Endothelial cell of umbilical vein (primary cell): Measurements from ENCODE around the gene RAB6B. TPM values are rescaled to one million over a fixed set of nuclear protein-coding genes. Genes with fewer than 3 reads are reported as not detected.

Experiments used
- BruUV-seq: library from RNA; stranded (reverse); fragments of 400-500 nt; replicated peaks from 2 replicates; lab custom pipeline; 2021; lab: Mats Ljungman, UMichigan
- CTCF ChIA-PET: fragments of 300-600, 350-600 bp; sonication (Branson Sonifier 250); formaldehyde crosslinking; loops from one replicate; lab custom pipeline; 2021; ENCODE audit warnings: antibody characterized with exemption, inconsistent platforms; lab: Charles Lee
- POLR2A ChIA-PET: fragments of 300-600, 350-600 bp; sonication (Branson Sonifier 250); formaldehyde crosslinking; loops from one replicate; lab custom pipeline; 2021; ENCODE audit warnings: antibody characterized with exemption, inconsistent platforms; lab: Charles Lee
- DNase-seq: peaks from one replicate; pipeline ENCODE4 v3.0.0-alpha.2; 2011; ENCODE audit warnings: low read depth, low spot score
- FAIRE-seq: peaks from 2 replicates; lab custom pipeline; 2011; peaks lifted over from hg19 to GRCh38; lab: Jason Lieb, UNC
- H2AFZ ChIP-seq: 2 replicates; pipeline ENCODE4 v1.6.0; 2012; ENCODE audit warnings: low read depth, low read length, control low read depth, inconsistent platforms
- H3K27ac ChIP-seq: 2 replicates; pipeline ENCODE4 v1.5.1; 2011; ENCODE audit warnings: low read depth, mild to moderate bottlenecking, control low read depth, low read length, moderate library complexity; ENCODE audit not compliant: insufficient read depth
- H3K27me3 ChIP-seq, 2 experiments: 2 replicates each; pipeline versions ENCODE4 v1.6.0 to v1.6.1; 2011; ENCODE audit warnings: low read length in 2 of 2, mixed read lengths in 1 of 2; ENCODE audit not compliant: control insufficient read depth in 2 of 2, insufficient read depth in 2 of 2
- H3K36me3 ChIP-seq, 2 experiments: 2 replicates in 1 of 2; 3 replicates in 1 of 2; pipeline ENCODE4 v1.5.1; 2011; ENCODE audit warnings: low read length in 2 of 2, mild to moderate bottlenecking in 1 of 2, moderate library complexity in 1 of 2; ENCODE audit not compliant: control insufficient read depth in 2 of 2, insufficient read depth in 2 of 2; ENCODE audit errors: extremely low read depth in 1 of 2
- H3K4me1 ChIP-seq: 3 replicates; pipeline ENCODE4 v1.5.1; 2011; ENCODE audit warnings: mild to moderate bottlenecking, low read length; ENCODE audit not compliant: control insufficient read depth, insufficient read depth; ENCODE audit errors: extremely low read depth
- H3K4me2 ChIP-seq: 2 replicates; pipeline ENCODE4 v1.6.1; 2011; ENCODE audit warnings: low read length, control low read depth, mixed read lengths; ENCODE audit not compliant: insufficient read depth
- H3K4me3 ChIP-seq, 3 experiments: fragments of 200-600 bp in 1 of 3; sonication (generic), shearing (Covaris generic) in 1 of 3; replicated peaks in 1 of 3; 2 replicates each; pipeline ENCODE4 v1.5.1; 2011 to 2016; ENCODE audit warnings: control low read depth in 3 of 3, low read length in 3 of 3, mild to moderate bottlenecking in 2 of 3, inconsistent platforms in 1 of 3, low read depth in 1 of 3, moderate library complexity in 1 of 3; ENCODE audit not compliant: insufficient read depth in 1 of 3
- H3K79me2 ChIP-seq: 2 replicates; pipeline ENCODE4 v1.6.0; 2012; ENCODE audit warnings: low read length, inconsistent platforms; ENCODE audit not compliant: control insufficient read depth, insufficient read depth
- H3K9ac ChIP-seq: replicated peaks from 2 replicates; pipeline ENCODE3; 2011; ENCODE audit warnings: low read length, control low read depth; ENCODE audit not compliant: insufficient read depth; ENCODE audit errors: extremely low read depth
- H3K9me1 ChIP-seq: replicated peaks from 3 replicates; pipeline ENCODE4 v1.6.0; 2011; ENCODE audit warnings: mild to moderate bottlenecking, low read length; ENCODE audit not compliant: control insufficient read depth, insufficient read depth; ENCODE audit errors: extremely low read depth
- H3K9me3 ChIP-seq: replicated peaks from 2 replicates; pipeline ENCODE4 v1.5.1; 2012; ENCODE audit warnings: low read length, inconsistent platforms; ENCODE audit not compliant: control insufficient read depth, insufficient read depth
- H4K20me1 ChIP-seq: replicated peaks from 2 replicates; pipeline ENCODE3; 2011; ENCODE audit warnings: mild to moderate bottlenecking, low read length; ENCODE audit not compliant: control insufficient read depth, insufficient read depth; ENCODE audit errors: extremely low read depth
- JUN ChIP-seq: IDR thresholded peaks from 2 replicates; pipeline ENCODE4 v1.6.1; 2011; ENCODE audit warnings: borderline replicate concordance, low read depth; ENCODE audit not compliant: insufficient read length, insufficient read depth
- POLR2A ChIP-seq: IDR thresholded peaks from 2 replicates; pipeline ENCODE4 v1.6.1; 2012; ENCODE audit warnings: low read depth, mild to moderate bottlenecking, control low read depth, low read length
- POLR2AphosphoS5 ChIP-seq: IDR thresholded peaks from 2 replicates; pipeline ENCODE4 v1.6.1; 2012; ENCODE audit warnings: low read depth, mild to moderate bottlenecking, control low read depth, low read length, moderate library complexity; ENCODE audit not compliant: insufficient read depth
- dilution Hi-C: fragments of 300-500 bp; cut with MboI; formaldehyde crosslinking; loops from one replicate; pipeline ENCODE4 v1.15.0; 2019; ENCODE audit warnings: low sequenced_read_pairs; ENCODE audit not compliant: extremely low pct_ligation_motif_present
- intact Hi-C: fragments of 100-400 bp; cut with micrococcal nuclease; formaldehyde crosslinking; loops from one replicate; pipeline ENCODE4 v1.10.0; 2022
- polyA plus RNA-seq, 4 experiments: library from polyadenylated mRNA; depleted of rRNA in 3 of 4; stranded (reverse) in 3 of 4; unstranded in 1 of 4; fragments of >200 nt; gene quantifications; 2 replicates each; pipeline versions ENCODE4 v1.2.1 to v1.2.3, GENCODE V29; 2011 to 2012; ENCODE audit warnings: missing spikeins in 1 of 4
- total RNA-seq: library from RNA; stranded (reverse); gene quantifications from 2 replicates; pipeline ENCODE4 v1.2.3, GENCODE V29; 2021
- TF ChIP-seq, protein P1 (sequence below), 2 donors: IDR thresholded peaks; 1 replicate in 1 of 2; 2 replicates in 1 of 2; pipeline ENCODE4 v1.5.1; 2011; ENCODE audit warnings: low read length in 2 of 2, mild to moderate bottlenecking in 2 of 2, moderate library complexity in 2 of 2, control low read depth in 1 of 2, inconsistent platforms in 1 of 2, low read depth in 1 of 2; ENCODE audit not compliant: insufficient read depth in 1 of 2; ENCODE audit errors: extremely low read depth in 1 of 2
- TF ChIP-seq, protein P2 (sequence below): IDR thresholded peaks from 2 replicates; pipeline ENCODE4 v1.6.1; 2011; ENCODE audit not compliant: insufficient read depth, insufficient read length

Gene RAB6B
- total and polyA plus RNA-seq, 2 donors (not counting 3 experiments of a cell fraction or from before 2014, with no cell fraction given) = 1.7 to 6.7 TPM

DNA sequence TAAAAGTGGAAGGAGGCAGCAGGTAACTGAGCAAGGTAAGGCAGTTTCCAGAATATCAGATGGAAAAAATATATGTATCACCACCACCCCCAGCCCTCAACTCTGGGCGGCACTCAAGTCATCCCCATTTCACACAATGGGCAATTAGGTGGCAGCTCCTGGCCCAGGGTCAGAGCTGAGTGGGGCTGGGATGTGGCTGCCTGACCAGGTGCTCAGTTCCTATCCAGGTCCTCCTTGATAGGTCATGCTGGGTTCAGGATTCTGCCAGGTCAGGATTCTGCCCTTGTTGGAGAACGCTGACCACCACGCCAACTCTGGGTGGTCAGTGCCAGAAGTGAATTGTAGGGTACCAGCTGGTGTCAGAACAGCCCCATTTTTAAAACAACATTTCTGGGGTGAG is 29.5 kb downstream of the RAB6B start:
- H3K36me3 ChIP-seq = no peaks in the 10 kb centered on the region
- H4K20me1 ChIP-seq = no peaks in the 10 kb centered on the region
- H3K4me2 ChIP-seq = no peak overlapping the region
- H3K79me2 ChIP-seq = no peaks in the 10 kb centered on the region
- no peak overlapping the region for H3K4me3 ChIP-seq
- no peaks in the 10 kb centered on the region for H3K9me1 ChIP-seq
- no peaks in the 10 kb centered on the region for H3K27me3 ChIP-seq
- FAIRE-seq (no peak), DNase-seq (no peak)
- TF ChIP-seq POLR2AphosphoS5 = no peak
- TF ChIP-seq, protein P1, sequence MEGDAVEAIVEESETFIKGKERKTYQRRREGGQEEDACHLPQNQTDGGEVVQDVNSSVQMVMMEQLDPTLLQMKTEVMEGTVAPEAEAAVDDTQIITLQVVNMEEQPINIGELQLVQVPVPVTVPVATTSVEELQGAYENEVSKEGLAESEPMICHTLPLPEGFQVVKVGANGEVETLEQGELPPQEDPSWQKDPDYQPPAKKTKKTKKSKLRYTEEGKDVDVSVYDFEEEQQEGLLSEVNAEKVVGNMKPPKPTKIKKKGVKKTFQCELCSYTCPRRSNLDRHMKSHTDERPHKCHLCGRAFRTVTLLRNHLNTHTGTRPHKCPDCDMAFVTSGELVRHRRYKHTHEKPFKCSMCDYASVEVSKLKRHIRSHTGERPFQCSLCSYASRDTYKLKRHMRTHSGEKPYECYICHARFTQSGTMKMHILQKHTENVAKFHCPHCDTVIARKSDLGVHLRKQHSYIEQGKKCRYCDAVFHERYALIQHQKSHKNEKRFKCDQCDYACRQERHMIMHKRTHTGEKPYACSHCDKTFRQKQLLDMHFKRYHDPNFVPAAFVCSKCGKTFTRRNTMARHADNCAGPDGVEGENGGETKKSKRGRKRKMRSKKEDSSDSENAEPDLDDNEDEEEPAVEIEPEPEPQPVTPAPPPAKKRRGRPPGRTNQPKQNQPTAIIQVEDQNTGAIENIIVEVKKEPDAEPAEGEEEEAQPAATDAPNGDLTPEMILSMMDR (IDR thresholded peaks at IDR 0.05; ENCODE audit: extremely low read depth in 1 of 2, insufficient read depth in 1 of 2, low read depth in 1 of 2, low read length in 2 of 2) = no peak
- no peak for TF ChIP-seq POLR2A
- TF ChIP-seq, protein P2, sequence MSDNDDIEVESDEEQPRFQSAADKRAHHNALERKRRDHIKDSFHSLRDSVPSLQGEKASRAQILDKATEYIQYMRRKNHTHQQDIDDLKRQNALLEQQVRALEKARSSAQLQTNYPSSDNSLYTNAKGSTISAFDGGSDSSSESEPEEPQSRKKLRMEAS = no peak
- TF ChIP-seq JUN = no peak
- intact Hi-C loops = no loop called here
- BruUV-seq = no TSS peak
- H3K4me1 ChIP-seq = no peaks in the 10 kb centered on the region
- no peak overlapping the region for H3K9ac ChIP-seq
- H3K27ac ChIP-seq = no peak overlapping the region
- CTCF ChIA-PET = interaction anchor here (4.0 kb wide), 1 partner anchor 11 kb away, joined by 13 read pairs; no protein-coding TSS in a partner anchor
- no peak overlapping the region for H2AFZ ChIP-seq
- H3K9me3 ChIP-seq = no peaks in the 10 kb centered on the region
- POLR2A ChIA-PET = no interaction called here
- dilution Hi-C loops = no loop called here
